Activated CD8-positive, alpha-beta memory T cell treated with anti-CD3 and anti-CD28 coated beads for 24 hours (primary cell): ENCODE measurements around the gene COL18A1.

ENCODE experiments used
- DNase-seq: peaks from one replicate; pipeline ENCODE4 v3.0.0-alpha.2; 2020

The COL18A1 gene

GRCh38 chr21:45403133-45403824 lies 1.7 kb upstream of the COL18A1 start:
- DNase-seq = no peak

- peak; percentile 61 for DNase-seq
Measured at GRCh38 chr21:45403825-45404729, 888 bp upstream of the COL18A1 start.

GRCh38 chr21:45405271-45405818 lies 380 bp downstream of the COL18A1 start:
- DNase-seq = no peak

- DNase-seq = peak; percentile 62
Measured at GRCh38 chr21:45405819-45406762, 1.1 kb downstream of the COL18A1 start.

- no peak for DNase-seq
Measured at GRCh38 chr21:45406801-45407628, 2.0 kb downstream of the COL18A1 start.

GRCh38 chr21:45407629-45408247 lies 2.8 kb downstream of the COL18A1 start:
- DNase-seq = no peak

- no peak for DNase-seq
Measured at GRCh38 chr21:45408271-45408791, 3.4 kb downstream of the COL18A1 start.

- DNase-seq = no peak
Measured at GRCh38 chr21:45408801-45409261, 3.9 kb downstream of the COL18A1 start.

- no peak for DNase-seq
Measured at GRCh38 chr21:45409466-45410150, 4.6 kb downstream of the COL18A1 start.

- DNase-seq = no peak
Measured at GRCh38 chr21:45410151-45410864, 5.3 kb downstream of the COL18A1 start.

- DNase-seq = no peak
Measured at GRCh38 chr21:45410865-45411809, 6.2 kb downstream of the COL18A1 start.

- DNase-seq = no peak
Measured at GRCh38 chr21:45411810-45412206, 6.8 kb downstream of the COL18A1 start.

GRCh38 chr21:45412491-45412890 lies 7.5 kb downstream of the COL18A1 start:
- no peak for DNase-seq

- DNase-seq = no peak
Measured at GRCh38 chr21:45412909-45413611, 8.1 kb downstream of the COL18A1 start.

GRCh38 chr21:45413922-45414321 lies 9.0 kb downstream of the COL18A1 start:
- no peak for DNase-seq

GRCh38 chr21:45414396-45415187 lies 9.6 kb downstream of the COL18A1 start:
- DNase-seq = no peak
